HCT116 (cell line): Measurements from ENCODE around the gene FGGY.

Experiments
- EZH2phosphoT487 ChIP-seq: fragments of 200-600 bp; IDR thresholded peaks from 2 replicates; pipeline ENCODE4 v1.6.1; 2018; ENCODE audit warnings: antibody characterized with exemption, borderline replicate concordance
- JUND ChIP-seq: IDR thresholded peaks from 2 replicates; pipeline ENCODE4 v1.6.1; 2012
- POLR2A ChIP-seq: IDR thresholded peaks from 2 replicates; pipeline ENCODE4 v1.7.0; 2011; ENCODE audit warnings: borderline replicate concordance; ENCODE audit not compliant: insufficient read depth, insufficient read length; ENCODE audit errors: extremely low read depth
- RAD21 ChIP-seq: IDR thresholded peaks from 2 replicates; pipeline ENCODE4 v1.6.1; 2012; ENCODE audit warnings: low read depth, mild to moderate bottlenecking
- TF ChIP-seq, protein P1 (sequence below), 3 experiments: fragments of 200-600 bp in 1 of 3; sonication (generic) in 1 of 3; IDR thresholded peaks in 2 of 3; conservative IDR thresholded peaks in 1 of 3; 2 replicates each; pipeline ENCODE4 v1.5.1; 2012 to 2017; ENCODE audit warnings: low read depth in 2 of 3, low read length in 2 of 3, antibody characterized with exemption in 1 of 3, borderline replicate concordance in 1 of 3, control low read depth in 1 of 3, mild to moderate bottlenecking in 1 of 3, mixed read lengths in 1 of 3, mixed run types in 1 of 3, moderate library complexity in 1 of 3; ENCODE audit not compliant: insufficient read depth in 1 of 3

DNA sequence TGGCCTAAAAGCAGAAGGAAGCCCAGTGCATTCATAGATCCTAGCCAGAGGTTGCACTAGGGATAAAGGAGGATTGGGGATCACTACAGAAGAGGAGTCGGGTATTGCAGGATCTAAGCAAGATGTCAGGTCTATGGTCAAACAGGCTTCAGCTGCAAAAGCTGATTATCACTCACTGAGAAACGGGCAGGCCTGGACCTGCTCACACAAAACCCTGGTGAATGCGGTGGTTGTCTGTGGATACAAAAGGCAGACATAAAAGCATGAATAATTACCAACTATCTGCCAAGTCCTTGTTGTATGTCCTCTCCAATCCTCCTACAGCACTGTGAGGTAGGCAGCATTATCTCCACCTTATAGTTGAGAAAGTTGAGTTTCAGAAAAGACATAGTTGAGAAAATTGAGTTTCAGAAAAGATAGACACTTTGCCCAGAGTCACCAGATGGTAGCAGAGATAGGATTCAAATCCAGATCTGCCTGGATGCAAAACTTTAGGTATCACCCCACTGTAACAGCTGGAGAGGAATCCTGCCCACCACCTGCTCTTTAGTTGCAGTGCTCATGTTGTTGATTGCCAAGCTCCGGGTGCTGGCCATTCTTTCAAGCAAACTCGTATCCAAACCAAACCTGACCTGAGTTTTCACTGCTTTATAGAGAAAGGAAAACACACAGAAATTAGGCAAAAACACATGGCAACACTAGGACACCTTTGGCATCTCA lies 468.3 kb downstream of the FGGY start:
- TF ChIP-seq, protein P1, sequence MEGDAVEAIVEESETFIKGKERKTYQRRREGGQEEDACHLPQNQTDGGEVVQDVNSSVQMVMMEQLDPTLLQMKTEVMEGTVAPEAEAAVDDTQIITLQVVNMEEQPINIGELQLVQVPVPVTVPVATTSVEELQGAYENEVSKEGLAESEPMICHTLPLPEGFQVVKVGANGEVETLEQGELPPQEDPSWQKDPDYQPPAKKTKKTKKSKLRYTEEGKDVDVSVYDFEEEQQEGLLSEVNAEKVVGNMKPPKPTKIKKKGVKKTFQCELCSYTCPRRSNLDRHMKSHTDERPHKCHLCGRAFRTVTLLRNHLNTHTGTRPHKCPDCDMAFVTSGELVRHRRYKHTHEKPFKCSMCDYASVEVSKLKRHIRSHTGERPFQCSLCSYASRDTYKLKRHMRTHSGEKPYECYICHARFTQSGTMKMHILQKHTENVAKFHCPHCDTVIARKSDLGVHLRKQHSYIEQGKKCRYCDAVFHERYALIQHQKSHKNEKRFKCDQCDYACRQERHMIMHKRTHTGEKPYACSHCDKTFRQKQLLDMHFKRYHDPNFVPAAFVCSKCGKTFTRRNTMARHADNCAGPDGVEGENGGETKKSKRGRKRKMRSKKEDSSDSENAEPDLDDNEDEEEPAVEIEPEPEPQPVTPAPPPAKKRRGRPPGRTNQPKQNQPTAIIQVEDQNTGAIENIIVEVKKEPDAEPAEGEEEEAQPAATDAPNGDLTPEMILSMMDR (IDR thresholded peaks at IDR 0.05 in 2 of 3, conservative IDR thresholded peaks at IDR 0.05 in 1 of 3; ENCODE audit: borderline replicate concordance in 1 of 3, insufficient read depth in 1 of 3, low read depth in 2 of 3, low read length in 2 of 3), result no peak
- TF ChIP-seq POLR2A (no peak), JUND (no peak), EZH2phosphoT487 (no peak), RAD21 (no peak)
